A549 (cell line): ENCODE results near the gene TRDMT1.

Experiments used
- CHD2 ChIP-seq: fragments of 150-350 bp; IDR thresholded peaks from 2 replicates; pipeline ENCODE4 v1.6.1; 2014; ENCODE audit warnings: low read length; ENCODE audit not compliant: partially characterized antibody
- CTCF ChIP-seq: fragments of >200 bp; sonication (Bioruptor Twin); formaldehyde crosslinking; IDR thresholded peaks from 3 replicates; pipeline ENCODE4 v1.5.1; 2016
- ELK1 ChIP-seq: fragments of 150-350 bp; IDR thresholded peaks from 2 replicates; pipeline ENCODE4 v1.6.1; 2014; ENCODE audit warnings: low read depth, mild to moderate bottlenecking, low read length
- EP300 ChIP-seq, 2 experiments: fragments of >200 bp; sonication (Bioruptor Twin); formaldehyde crosslinking; IDR thresholded peaks; 2 replicates in 1 of 2; 3 replicates in 1 of 2; pipeline ENCODE4 v1.6.1; 2016 to 2017
- KDM5A ChIP-seq: fragments of 200-600 bp; sonication (generic); IDR thresholded peaks from 2 replicates; pipeline ENCODE4 v1.6.1; 2016; ENCODE audit warnings: antibody characterized with exemption, mild to moderate bottlenecking
- MAFK ChIP-seq: fragments of 450-650 bp; IDR thresholded peaks from 2 replicates; pipeline ENCODE4 v1.6.1; 2014; ENCODE audit not compliant: partially characterized antibody
- NFE2L2 ChIP-seq: fragments of 150-350 bp; conservative IDR thresholded peaks from 2 replicates; pipeline ENCODE4 v1.6.1; 2014; ENCODE audit warnings: low read length
- RAD21 ChIP-seq, 2 experiments: fragments of >200 bp in 1 of 2; sonication (Bioruptor Twin) in 1 of 2; formaldehyde crosslinking in 1 of 2; IDR thresholded peaks in 1 of 2; conservative IDR thresholded peaks in 1 of 2; 2 replicates in 1 of 2; 3 replicates in 1 of 2; pipeline ENCODE4 v1.6.1; 2012 to 2018; ENCODE audit warnings: inconsistent platforms in 1 of 2
- RFX5 ChIP-seq: fragments of 450-650 bp; IDR thresholded peaks from 2 replicates; pipeline ENCODE4 v1.7.1; 2014; ENCODE audit warnings: antibody characterized with exemption, mild to moderate bottlenecking, moderate library complexity
- RNF2 ChIP-seq: fragments of 200-600 bp; sonication (generic); IDR thresholded peaks from 2 replicates; pipeline ENCODE4 v1.6.1; 2016; ENCODE audit warnings: low read depth, mild to moderate bottlenecking, antibody characterized with exemption, moderate library complexity, borderline replicate concordance

- no peak for TF ChIP-seq CTCF
- TF ChIP-seq MAFK, result no peak
- no peak for TF ChIP-seq CHD2
- no peak for TF ChIP-seq EP300 (IDR thresholded peaks at IDR 0.05)
- no peak for TF ChIP-seq NFE2L2
- TF ChIP-seq KDM5A, result no peak
- no peak for TF ChIP-seq RAD21 (conservative IDR thresholded peaks at IDR 0.05 in 1 of 2, IDR thresholded peaks at IDR 0.05 in 1 of 2)
- TF ChIP-seq ELK1, result no peak
- TF ChIP-seq RNF2, result no peak
- TF ChIP-seq RFX5, result no peak
Observed at GRCh38 chr10:17116193-17116592, 85.3 kb downstream of the TRDMT1 start.
